HL-60 (cell line): ENCODE results near the gene TRMU.

Experiments used
- DNase-seq, 2 experiments: peaks; one replicate each; pipeline ENCODE4 v3.0.0-alpha.2; 2010 to 2020; ENCODE audit warnings: low read depth in 1 of 2, low spot score in 1 of 2
- H3K27ac ChIP-seq: fragments of 250-450 bp; sonication (Bioruptor Pico); replicated peaks from 2 replicates; pipeline ENCODE4 v1.5.1; 2020; ENCODE audit warnings: mild to moderate bottlenecking, moderate library complexity
- H3K27me3 ChIP-seq: fragments of 250-450 bp; sonication (Bioruptor Pico); 2 replicates; pipeline ENCODE4 v1.5.1; 2021; ENCODE audit warnings: mild to moderate bottlenecking, moderate library complexity; ENCODE audit not compliant: insufficient read depth, poor library complexity, severe bottlenecking
- H3K4me3 ChIP-seq: replicated peaks from 2 replicates; pipeline ENCODE4 v1.5.1; 2011; ENCODE audit warnings: mild to moderate bottlenecking, control low read depth, low read length; ENCODE audit not compliant: insufficient read depth
- CTCF ChIP-seq: IDR thresholded peaks from one replicate; pipeline ENCODE4 v1.5.1; 2011; ENCODE audit warnings: low read length, control low read depth, inconsistent platforms; ENCODE audit not compliant: insufficient read depth
- GABPA ChIP-seq: IDR thresholded peaks from 2 replicates; pipeline ENCODE4 v1.6.1; 2012; ENCODE audit warnings: low read depth
- POLR2AphosphoS5 ChIP-seq: IDR thresholded peaks from 2 replicates; pipeline ENCODE4 v1.6.1; 2012; ENCODE audit warnings: low read depth
- REST ChIP-seq: IDR thresholded peaks from 2 replicates; pipeline ENCODE4 v1.6.1; 2012; ENCODE audit warnings: low read depth; ENCODE audit not compliant: insufficient replicate concordance
- SPI1 ChIP-seq: IDR thresholded peaks from 2 replicates; pipeline ENCODE4 v1.6.1; 2012; ENCODE audit warnings: low read depth, mild to moderate bottlenecking, borderline replicate concordance

TRMU gene

GRCh38 chr22:46365166-46365624, 29.7 kb downstream of the TRMU start:
- H3K27me3 ChIP-seq: peaks cover 12% of the 10 kb centered on the region
- no peak overlapping the region for H3K27ac ChIP-seq
- no peak for DNase-seq
- no peak overlapping the region for H3K4me3 ChIP-seq
- TF ChIP-seq GABPA (no peak), CTCF (no peak), POLR2AphosphoS5 (no peak), REST (no peak), SPI1 (no peak)

GRCh38 chr22:46366327-46366731, 30.8 kb downstream of the TRMU start:
- TF ChIP-seq GABPA: no peak
- no peak for TF ChIP-seq REST
- TF ChIP-seq SPI1: no peak
- TF ChIP-seq POLR2AphosphoS5: no peak
- TF ChIP-seq CTCF: no peak
- no peak for DNase-seq
- Histone ChIP-seq H3K27ac (no peak overlapping the region), H3K4me3 (no peak overlapping the region), H3K27me3 (peaks cover 15% of the 10 kb centered on the region)

GRCh38 chr22:46366801-46367706, 31.5 kb downstream of the TRMU start:
- peaks cover 15% of the 10 kb centered on the region for H3K27me3 ChIP-seq
- H3K4me3 ChIP-seq: no peak overlapping the region
- H3K27ac ChIP-seq: no peak overlapping the region
- no peak for TF ChIP-seq POLR2AphosphoS5
- DNase-seq: no peak

GRCh38 chr22:46367707-46368191, 32.2 kb downstream of the TRMU start:
- Histone ChIP-seq H3K27ac (no peak overlapping the region), H3K4me3 (no peak overlapping the region), H3K27me3 (peaks cover 15% of the 10 kb centered on the region)
- TF ChIP-seq CTCF (peak; percentile 99), SPI1 (no peak)
- peak; percentile 47 to 65 for DNase-seq
